Heart right ventricle (tissue), 16 donors: ENCODE measurements around the gene HOXB9. TPM values are rescaled to one million over a fixed set of nuclear protein-coding genes. Genes with fewer than 3 reads are reported as not detected.

Source experiments
- ATAC-seq, 8 donors: fragments of 200-7000 bp; cut with Tn5 transposase; one replicate each; pipeline ENCODE4 v1.9.1; 2020; ENCODE audit warnings: mild to moderate bottlenecking in 8 of 8, moderate library complexity in 8 of 8, moderate number of reproducible peaks in 1 of 8
- DNase-seq, 2 donors: peaks; one replicate each; pipeline ENCODE4 v3.0.0-alpha.2; 2020
- H3K27ac ChIP-seq, 10 donors: fragments of 200-600 bp; sonication (generic) in 2 of 10; one replicate each; pipeline versions ENCODE4 v1.5.0 to v1.8.0; 2020 to 2022; ENCODE audit warnings: mild to moderate bottlenecking in 3 of 10
- H3K27me3 ChIP-seq, 7 donors: fragments of 200-600 bp; one replicate each; pipeline ENCODE4 v1.8.0; 2021 to 2022; ENCODE audit warnings: mild to moderate bottlenecking in 2 of 7
- H3K36me3 ChIP-seq, 9 donors: fragments of 200-600 bp; sonication (generic) in 1 of 9; one replicate each; pipeline versions ENCODE4 v1.5.0 to v1.8.0; 2020 to 2022; ENCODE audit warnings: mild to moderate bottlenecking in 2 of 9
- H3K4me1 ChIP-seq, 9 donors: fragments of 200-600 bp; sonication (generic) in 1 of 9; one replicate each; pipeline versions ENCODE4 v1.5.0 to v1.8.0; 2020 to 2022; ENCODE audit warnings: mild to moderate bottlenecking in 4 of 9
- H3K4me3 ChIP-seq, 10 donors: fragments of 200-600 bp; sonication (generic) in 2 of 10; one replicate each; pipeline versions ENCODE4 v1.5.0 to v1.8.0; 2020 to 2022; ENCODE audit warnings: mild to moderate bottlenecking in 7 of 10, moderate library complexity in 2 of 10
- H3K9me3 ChIP-seq, 11 donors: fragments of 200-600 bp in 10 of 11; sonication (generic) in 2 of 11; one replicate each; pipeline versions ENCODE4 v1.5.0 to v1.8.0; 2013 to 2022; ENCODE audit warnings: mild to moderate bottlenecking in 2 of 11, control low read depth in 1 of 11, moderate library complexity in 1 of 11
- WGBS, 2 donors: extraction: QIAGEN DNeasy Blood & Tissue Kit; methylation state at CpG; one replicate each; pipeline ENCODE4 v1.1.7; 2013; ENCODE audit warnings: inconsistent platforms in 1 of 2; 5-methylcytosine and 5-hydroxymethylcytosine counted together
- intact Hi-C, 10 donors: fragments of 100-400 bp; cut with DNase I; formaldehyde crosslinking; loops; one replicate each; pipeline versions ENCODE4 v1.11.1 to v1.14.2; 2022
- polyA plus RNA-seq, 2 donors: library from polyadenylated mRNA; stranded (reverse); fragments of 200-250 nt; gene quantifications; one replicate each; pipeline ENCODE4 v1.2.3, GENCODE V29; 2013
- total RNA-seq, 10 donors: library from RNA; stranded (reverse); fragmentation: NEBNext Ultra II Directional in 3 of 10; extraction: Animal tissue kit (Norgen Biotek cat#: 25700) in 3 of 10; gene quantifications; one replicate each; pipeline versions ENCODE4 v1.2.1 to v1.2.4, GENCODE V29; 2021 to 2023
- TF ChIP-seq, protein P1 (sequence below), 9 donors: fragments of 200-600 bp; sonication (generic) in 2 of 9; IDR thresholded peaks; one replicate each; pipeline versions ENCODE4 v1.5.0 to v1.8.0; 2021 to 2022; ENCODE audit warnings: antibody characterized with exemption in 9 of 9, mild to moderate bottlenecking in 5 of 9, moderate library complexity in 1 of 9
- donor health status: Arrhythmogenic right ventricular cardiomyopathy.
- donor health status: ischemic (EF 13 %, LVEDD 7.1; RV severe dilation, severe dysfunction).
- donor health status: healthy with polysubstance abuse.
- donor health status: DM: no; HTN: yes; CAD: no.
- donor health status: DM: no; HTN: no; CAD: no.
- donor health status: ischemic (EF 25% LVEDD 6.9; RV normal size, moderate dysfunction).
- donor health status: ischemic (EF 25% LVEDD 5.7; RV mildly dilated, moderate dysfunction).
- donor health status: healthy.
- donor health status: DM: yes; HTN: yes; CAD: no.
- donor health status: Ischemic cardiomyopathy.
- donor health status: ischemic (EF 35%, LVEDD 5.7; RV mildly dilated, moderate dysfunction).
- donor health status: nonischemic (EF 11% LVEDD 7.7; RV severe dilation, severe dysfunction).
- donor health status: DM: yes; HTN: yes; CAD: no.
- donor health status: PGD.
- donor health status: ischemic (EF 29% LVEDD 5.4; RV normal size, mild dysfunction).
- donor health status: nonischemic (EF 23%, LVEDD 6.1; RV moderate dilation, normal function).

Gene HOXB9
- total and polyA plus RNA-seq, 12 donors: not detected

DNA sequence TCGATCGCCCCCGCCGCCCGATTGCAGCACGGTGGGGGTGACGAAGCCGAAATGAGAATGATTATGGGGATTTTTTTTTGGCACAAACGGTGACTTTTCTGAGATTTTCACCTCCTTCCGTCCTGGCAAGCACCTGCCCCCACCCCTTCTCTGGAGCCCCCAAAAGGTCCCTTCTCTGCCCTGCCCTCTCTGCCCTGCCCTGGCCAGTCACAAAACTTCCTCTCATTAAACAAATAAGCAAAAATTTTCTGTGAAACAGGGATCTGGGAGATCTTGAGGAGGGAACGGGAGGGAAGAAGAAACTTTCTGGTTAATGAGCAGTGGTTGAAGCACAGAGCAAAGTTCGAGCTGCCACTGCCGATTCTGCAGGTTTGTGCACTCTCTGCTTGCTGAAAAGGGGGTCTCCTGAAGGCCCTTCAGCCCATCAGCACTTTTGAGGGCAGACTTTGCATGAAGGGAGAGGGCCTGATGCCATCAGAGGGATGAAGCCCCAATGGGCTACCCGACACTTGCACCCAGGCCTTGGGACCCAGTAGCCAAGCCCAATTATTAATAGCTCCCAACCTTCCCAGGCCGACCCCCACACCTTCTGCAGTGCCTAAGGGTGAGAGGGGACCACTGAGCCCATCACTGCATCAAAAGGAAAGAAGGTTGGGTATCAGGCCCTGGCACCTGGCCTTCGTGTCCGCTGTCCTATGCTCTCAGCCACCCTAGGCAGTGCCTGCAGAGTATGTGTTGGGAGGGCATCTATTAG, 10.0 kb downstream of the HOXB9 start:
- intact Hi-C loops: loop anchor here in 9 of 10 donors (5.0 to 10.0 kb wide), 8 partner anchors 264 to 591 kb away; no protein-coding TSS in a partner anchor
- H3K4me1 ChIP-seq: peaks cover 3 to 57% (median 27%) of the 10 kb centered on the region in 9 donors
- ATAC-seq: no peak

DNA sequence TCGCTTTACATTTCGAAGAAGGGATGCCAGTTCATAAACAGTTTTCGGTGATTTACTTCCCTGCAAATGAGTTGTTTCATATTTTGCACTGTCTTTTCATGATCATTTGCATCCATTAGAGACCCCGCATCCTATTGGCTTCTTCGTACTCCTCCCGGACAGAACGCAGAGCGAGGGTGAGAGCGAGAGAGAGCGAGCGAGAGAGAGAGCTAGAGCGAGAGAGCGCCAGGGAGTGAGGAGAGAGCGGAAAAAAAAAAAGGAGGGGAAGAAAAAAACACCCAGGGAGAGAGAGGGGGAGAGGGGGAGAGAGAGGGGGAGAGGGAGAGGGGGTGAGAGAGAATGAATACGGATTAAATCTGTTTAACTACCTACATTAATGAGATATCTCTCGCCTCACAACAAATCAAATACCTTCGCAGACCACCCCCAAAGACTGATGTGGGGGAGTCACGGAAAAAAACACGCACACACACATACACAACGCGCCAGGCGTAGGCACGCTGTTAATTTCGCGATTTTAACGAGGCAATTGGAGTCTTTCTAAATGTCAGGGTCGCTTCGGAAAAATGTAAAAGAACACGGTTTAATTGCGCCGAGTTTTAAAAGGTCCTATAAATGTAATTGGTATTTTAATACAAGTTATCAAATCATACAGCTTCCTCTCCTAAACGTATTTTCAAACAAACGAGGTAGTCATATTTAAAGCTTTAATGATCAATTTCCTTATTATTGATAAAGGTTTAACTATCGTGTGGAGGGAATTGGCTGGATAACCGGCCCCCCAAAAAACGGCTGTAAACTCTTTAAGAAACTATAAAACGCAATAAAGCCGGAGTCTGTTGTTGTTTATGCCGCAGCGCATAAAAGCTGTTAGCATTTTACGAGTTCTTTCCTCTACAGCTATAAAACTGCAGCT, 10.9 kb downstream of the HOXB9 start, which contains the start of gene HOXB8:
Gene HOXB8 (minus strand): TSS at position 246 of the 916 bp plus-strand sequence. CDS start 588 bp downstream, outside the sequence.
- Histone ChIP-seq H3K27me3 (peaks cover 82 to 100% (median 99%) of the 10 kb centered on the region in 7 donors), H3K4me1 (peaks cover 7 to 65% (median 35%) of the 10 kb centered on the region in 9 donors)

More for the DNA sequence above, 10.0 kb downstream of the HOXB9 start:
- H3K9me3 ChIP-seq: no peaks in the 10 kb centered on the region
- no peak overlapping the region for H3K4me3 ChIP-seq
- H3K27me3 ChIP-seq: peaks cover 84 to 100% (median 99%) of the 10 kb centered on the region in 7 donors
- TF ChIP-seq, protein P1, sequence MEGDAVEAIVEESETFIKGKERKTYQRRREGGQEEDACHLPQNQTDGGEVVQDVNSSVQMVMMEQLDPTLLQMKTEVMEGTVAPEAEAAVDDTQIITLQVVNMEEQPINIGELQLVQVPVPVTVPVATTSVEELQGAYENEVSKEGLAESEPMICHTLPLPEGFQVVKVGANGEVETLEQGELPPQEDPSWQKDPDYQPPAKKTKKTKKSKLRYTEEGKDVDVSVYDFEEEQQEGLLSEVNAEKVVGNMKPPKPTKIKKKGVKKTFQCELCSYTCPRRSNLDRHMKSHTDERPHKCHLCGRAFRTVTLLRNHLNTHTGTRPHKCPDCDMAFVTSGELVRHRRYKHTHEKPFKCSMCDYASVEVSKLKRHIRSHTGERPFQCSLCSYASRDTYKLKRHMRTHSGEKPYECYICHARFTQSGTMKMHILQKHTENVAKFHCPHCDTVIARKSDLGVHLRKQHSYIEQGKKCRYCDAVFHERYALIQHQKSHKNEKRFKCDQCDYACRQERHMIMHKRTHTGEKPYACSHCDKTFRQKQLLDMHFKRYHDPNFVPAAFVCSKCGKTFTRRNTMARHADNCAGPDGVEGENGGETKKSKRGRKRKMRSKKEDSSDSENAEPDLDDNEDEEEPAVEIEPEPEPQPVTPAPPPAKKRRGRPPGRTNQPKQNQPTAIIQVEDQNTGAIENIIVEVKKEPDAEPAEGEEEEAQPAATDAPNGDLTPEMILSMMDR (IDR thresholded peaks at IDR 0.05): no peak
- no peak overlapping the region for H3K27ac ChIP-seq
- 8 to 16% methylated on average over 17 of the region's 17 CpGs for WGBS, 2 donors
- peaks cover 0 to 5% (median 0%) of the 10 kb centered on the region in 9 donors for H3K36me3 ChIP-seq
- no peak for DNase-seq

DNA sequence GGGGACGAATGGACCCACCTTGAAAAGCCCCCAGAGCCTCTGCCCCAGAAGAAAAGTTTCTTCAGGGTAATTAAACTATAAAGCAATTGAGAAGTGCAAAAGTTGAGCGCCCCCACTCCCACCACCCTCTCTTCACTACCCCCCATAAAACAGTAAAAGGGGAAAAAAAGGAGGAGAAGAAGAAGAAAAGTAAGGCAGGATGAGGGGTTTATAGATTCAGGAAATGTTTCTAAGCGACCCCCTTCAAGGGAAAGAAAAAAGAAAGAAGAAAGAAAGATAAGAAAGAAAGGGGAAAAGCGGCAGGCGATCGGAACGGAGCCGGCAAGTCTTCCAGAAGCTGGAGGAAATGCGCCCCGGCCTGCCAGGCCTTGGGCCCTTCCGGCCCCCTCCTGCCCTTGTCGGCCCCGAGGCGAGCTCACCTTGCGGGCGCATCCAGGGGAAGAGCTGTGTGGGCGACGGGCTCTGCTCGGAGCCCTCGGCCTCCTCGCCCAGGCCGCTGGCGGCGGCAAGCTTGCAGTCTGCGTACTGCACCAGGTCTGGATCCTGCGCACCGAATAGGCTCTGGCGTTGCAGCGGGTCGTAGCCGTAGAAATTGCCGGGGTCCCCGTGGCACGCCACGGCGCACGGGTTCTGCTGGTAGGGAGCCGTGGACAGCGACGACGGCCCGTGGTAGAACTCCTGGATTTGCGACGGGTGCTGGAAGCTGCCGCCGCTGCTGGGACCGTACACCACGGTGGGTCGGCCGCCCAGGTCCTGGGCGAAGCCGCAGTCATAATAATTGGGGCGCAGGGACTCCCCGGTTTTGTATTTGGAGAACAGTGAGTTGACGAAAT, 12.1 kb downstream of the HOXB9 start:
- WGBS, 2 donors: 3 to 4% methylated on average over 55 of the region's 55 CpGs
- TF ChIP-seq, protein P1 (IDR thresholded peaks at IDR 0.05): no peak
- Histone ChIP-seq H3K36me3 (peaks cover 0 to 5% (median 0%) of the 10 kb centered on the region in 9 donors), H3K9me3 (no peaks in the 10 kb centered on the region), H3K27me3 (peaks cover 86 to 100% (median 99%) of the 10 kb centered on the region in 7 donors), H3K4me1 (peaks cover 10 to 65% (median 37%) of the 10 kb centered on the region in 9 donors), H3K4me3 (peak overlapping the region in 2 of 10 donors; percentile 5 to 17), H3K27ac (peak overlapping the region in 1 of 10 donors; percentile 24)
- DNase-seq (no peak), ATAC-seq (no peak)
- intact Hi-C loops: loop anchor here in 9 of 10 donors (10.0 kb wide), 4 partner anchors 279 to 589 kb away; no protein-coding TSS in a partner anchor

More for the DNA sequence above, 10.9 kb downstream of the HOXB9 start, which contains the start of gene HOXB8:
- ATAC-seq (no peak), DNase-seq (no peak)
- Histone ChIP-seq H3K27ac (peak within 1 kb of the TSS in 1 of 10 donors; percentile 24), H3K9me3 (no peaks in the 10 kb centered on the region), H3K36me3 (peaks cover 0 to 5% (median 0%) of the 10 kb centered on the region in 9 donors), H3K4me3 (peak within 1 kb of the TSS in 2 of 10 donors; percentile 5 to 17)
- TF ChIP-seq, protein P1 (IDR thresholded peaks at IDR 0.05): no peak
- intact Hi-C loops: loop anchor here in 9 of 10 donors (5.0 to 10.0 kb wide), 8 partner anchors 263 to 591 kb away; no protein-coding TSS in a partner anchor
- 7 to 11% methylated on average over 40 to 41 of the region's 41 CpGs for WGBS, 2 donors
